Colonic mucosa (tissue), 4 donors: Measurements from ENCODE around the gene HSPB7. TPM values are rescaled to one million over a fixed set of nuclear protein-coding genes. Genes with fewer than 3 reads are reported as not detected.
"Not testable (repeated sequence)": the region's sequence is repeated elsewhere in the genome, so short reads cannot be mapped to it uniquely, and the experiment has no call there.

Source experiments
- DNase-seq: peaks from one replicate; pipeline ENCODE4 v3.0.0-alpha.2; 2020
- H3K27ac ChIP-seq: fragments of 200-600 bp; one replicate; pipeline ENCODE4 v1.8.0; 2021
- H3K27me3 ChIP-seq: fragments of 200-600 bp; one replicate; pipeline ENCODE4 v1.8.0; 2021
- H3K36me3 ChIP-seq: fragments of 200-600 bp; one replicate; pipeline ENCODE4 v1.8.0; 2021
- H3K4me1 ChIP-seq: fragments of 200-600 bp; one replicate; pipeline ENCODE4 v1.8.0; 2021; ENCODE audit warnings: mild to moderate bottlenecking
- H3K4me3 ChIP-seq: fragments of 200-600 bp; one replicate; pipeline ENCODE4 v1.8.0; 2021
- H3K9ac ChIP-seq, 2 donors: one replicate each; pipeline ENCODE4 v1.7.0; 2013; ENCODE audit warnings: control low read depth in 2 of 2, low read depth in 2 of 2, low read length in 2 of 2
- H3K9me3 ChIP-seq: fragments of 200-600 bp; one replicate; pipeline ENCODE4 v1.8.0; 2021
- CTCF ChIP-seq: fragments of 200-600 bp; IDR thresholded peaks from one replicate; pipeline ENCODE4 v1.8.0; 2022; ENCODE audit warnings: antibody characterized with exemption, mild to moderate bottlenecking
- intact Hi-C: fragments of 100-400 bp; cut with DNase I; formaldehyde crosslinking; loops from one replicate; pipeline ENCODE4 v1.14.1; 2022
- total RNA-seq, 2 donors: library from RNA; stranded (reverse); fragmentation: NEBNext Ultra II Directional in 1 of 2; extraction: Animal tissue kit (Norgen Biotek cat#: 25700) in 1 of 2; gene quantifications; one replicate each; pipeline ENCODE4 v1.2.1, GENCODE V29; 2021
- donor health status: healthy.
- donor health status: DM: no; HTN: no; CAD: no.
- donor health status: DM: no; HTN: no; CAD: no.

The HSPB7 gene
- total RNA-seq, 2 donors from 2014 or later: 1.1 to 12.7 TPM

GRCh38 chr1:16007671-16008341, 10.0 kb downstream of the HSPB7 start:
- TF ChIP-seq CTCF: no peak
- Histone ChIP-seq H3K4me3 (no peak overlapping the region), H3K27ac (no peak overlapping the region), H3K36me3 (no peaks in the 10 kb centered on the region), H3K27me3 (no peaks in the 10 kb centered on the region), H3K9me3 (no peaks in the 10 kb centered on the region), H3K4me1 (no peaks in the 10 kb centered on the region), H3K9ac (no peak overlapping the region)
- intact Hi-C loops: loop anchor here (2.0 kb wide), 2 partner anchors 25 to 49 kb away; no protein-coding TSS in a partner anchor
- DNase-seq: no peak

- no peak overlapping the region for H3K4me3 ChIP-seq
- no peak overlapping the region for H3K9ac ChIP-seq
- DNase-seq: no peak
- no peaks in the 10 kb centered on the region for H3K36me3 ChIP-seq
- H3K4me1 ChIP-seq: no peaks in the 10 kb centered on the region
- no peaks in the 10 kb centered on the region for H3K27me3 ChIP-seq
- no peak for TF ChIP-seq CTCF
- H3K27ac ChIP-seq: no peak overlapping the region
- no peaks in the 10 kb centered on the region for H3K9me3 ChIP-seq
- intact Hi-C loops: no loop called here
These were observed 11.0 kb downstream of the HSPB7 start for GRCh38 chr1:16006552-16007485.

- H3K9me3 ChIP-seq: no peaks in the 10 kb centered on the region
- no peak overlapping the region for H3K4me3 ChIP-seq
- H3K27me3 ChIP-seq: no peaks in the 10 kb centered on the region
- H3K4me1 ChIP-seq: no peaks in the 10 kb centered on the region
- no peak for DNase-seq
- H3K9ac ChIP-seq: no peak overlapping the region
- intact Hi-C loops: no loop called here
- TF ChIP-seq CTCF: no peak
- H3K36me3 ChIP-seq: no peaks in the 10 kb centered on the region
- no peak overlapping the region for H3K27ac ChIP-seq
These were observed 11.8 kb downstream of the HSPB7 start for GRCh38 chr1:16006010-16006409.

- H3K27ac ChIP-seq: no peak overlapping the region
- no peaks in the 10 kb centered on the region for H3K27me3 ChIP-seq
- DNase-seq: no peak
- no peak overlapping the region for H3K9ac ChIP-seq
- no peaks in the 10 kb centered on the region for H3K36me3 ChIP-seq
- no peaks in the 10 kb centered on the region for H3K4me1 ChIP-seq
- TF ChIP-seq CTCF: no peak
- H3K4me3 ChIP-seq: no peak overlapping the region
- no peaks in the 10 kb centered on the region for H3K9me3 ChIP-seq
- intact Hi-C loops: no loop called here
These were observed 12.2 kb downstream of the HSPB7 start for GRCh38 chr1:16005597-16005996.

GRCh38 chr1:16001274-16001673, 16.6 kb downstream of the HSPB7 start:
- H3K27ac ChIP-seq, H3K27me3 ChIP-seq, H3K9ac ChIP-seq, intact Hi-C loops, H3K9me3 ChIP-seq, H3K36me3 ChIP-seq, DNase-seq, H3K4me1 ChIP-seq, H3K4me3 ChIP-seq: not testable (repeated sequence)

- Histone ChIP-seq H3K36me3 (no peaks in the 10 kb centered on the region), H3K27me3 (no peaks in the 10 kb centered on the region), H3K9ac (no peak overlapping the region), H3K4me3 (no peak overlapping the region), H3K9me3 (no peaks in the 10 kb centered on the region), H3K4me1 (no peaks in the 10 kb centered on the region), H3K27ac (no peak overlapping the region)
- no peak for DNase-seq
- intact Hi-C loops: loop anchor here (5.0 kb wide), 1 partner anchor 207 kb away; no protein-coding TSS in a partner anchor
- no peak for TF ChIP-seq CTCF
These were observed 18.9 kb downstream of the HSPB7 start for GRCh38 chr1:15998929-15999328.
